Smooth muscle cell (in vitro differentiated cells): ENCODE measurements around the gene RALGPS1. TPM values are rescaled to one million over a fixed set of nuclear protein-coding genes. Genes with fewer than 3 reads are reported as not detected.
A peak's percentile ranks its signal among the peaks of the same experiment; 100 is the strongest.

Experiments
- DNase-seq: peaks from one replicate; lab custom pipeline; 2025; ENCODE audit not compliant: unreplicated experiment; lab: John Stamatoyannopoulos, UW
- H2AFZ ChIP-seq: fragments of 200-600 bp; sonication (generic); 2 replicates; pipeline ENCODE4 v1.6.0; 2016; ENCODE audit warnings: antibody characterized with exemption, low read depth, mild to moderate bottlenecking
- H3F3A ChIP-seq: fragments of 200-600 bp; sonication (generic); 2 replicates; pipeline ENCODE4 v1.6.0; 2017; ENCODE audit warnings: antibody characterized with exemption, low read depth
- H3K27ac ChIP-seq: fragments of 200-600 bp; sonication (generic); 2 replicates; pipeline ENCODE4 v1.5.1; 2016; ENCODE audit warnings: low read depth, mild to moderate bottlenecking
- H3K27me3 ChIP-seq: fragments of 200-600 bp; sonication (generic); 2 replicates; pipeline ENCODE4 v1.6.1; 2016; ENCODE audit warnings: low read depth, mild to moderate bottlenecking
- H3K36me3 ChIP-seq: fragments of 200-600 bp; sonication (generic); 2 replicates; pipeline ENCODE4 v1.5.1; 2016; ENCODE audit warnings: low read depth
- H3K4me1 ChIP-seq: fragments of 200-600 bp; sonication (generic); 2 replicates; pipeline ENCODE4 v1.5.1; 2016; ENCODE audit warnings: low read depth
- H3K4me2 ChIP-seq: fragments of 200-600 bp; sonication (generic); 2 replicates; pipeline ENCODE4 v1.6.0; 2016; ENCODE audit warnings: mild to moderate bottlenecking
- H3K4me3 ChIP-seq: fragments of 200-600 bp; sonication (generic); 2 replicates; pipeline ENCODE4 v1.5.1; 2016; ENCODE audit warnings: mild to moderate bottlenecking
- H3K79me2 ChIP-seq: fragments of 200-600 bp; sonication (generic); 2 replicates; pipeline ENCODE4 v1.6.0; 2016; ENCODE audit warnings: low read depth, mild to moderate bottlenecking
- H3K9ac ChIP-seq: fragments of 200-600 bp; sonication (generic); 2 replicates; pipeline ENCODE4 v1.6.0; 2016; ENCODE audit warnings: low read depth
- H3K9me3 ChIP-seq: fragments of 200-600 bp; sonication (generic); replicated peaks from 2 replicates; pipeline ENCODE4 v1.5.1; 2016; ENCODE audit warnings: low read depth
- H4K20me1 ChIP-seq: fragments of 200-600 bp; sonication (generic); 2 replicates; pipeline ENCODE4 v1.6.0; 2016; ENCODE audit warnings: low read depth
- WGBS: methylation state at CpG from one replicate; pipeline ENCODE4 v1.1.7; 2016; ENCODE audit warnings: low lambda C conversion rate; 5-methylcytosine and 5-hydroxymethylcytosine counted together
- polyA plus RNA-seq: library from polyadenylated mRNA; unstranded; fragments of >200 nt; fragmentation: Nextera tagmentation; extraction: Ambion mirVana; gene quantifications from 2 replicates; pipeline ENCODE4 v1.2.1, GENCODE V29; 2016
- total RNA-seq: library from RNA; depleted of rRNA; stranded (reverse); fragments of >200 nt; gene quantifications from 2 replicates; pipeline ENCODE4 v1.2.3, GENCODE V29; 2014
- TF ChIP-seq, protein P1 (sequence below): fragments of 200-600 bp; sonication (generic); IDR thresholded peaks from 2 replicates; pipeline ENCODE4 v1.5.1; 2017; ENCODE audit warnings: borderline replicate concordance, mild to moderate bottlenecking, antibody characterized with exemption; ENCODE audit not compliant: insufficient read depth, poor library complexity, severe bottlenecking

The RALGPS1 gene
- total and polyA plus RNA-seq, 2 experiments from 2014 or later, result 2.1 to 4.0 TPM

DNA sequence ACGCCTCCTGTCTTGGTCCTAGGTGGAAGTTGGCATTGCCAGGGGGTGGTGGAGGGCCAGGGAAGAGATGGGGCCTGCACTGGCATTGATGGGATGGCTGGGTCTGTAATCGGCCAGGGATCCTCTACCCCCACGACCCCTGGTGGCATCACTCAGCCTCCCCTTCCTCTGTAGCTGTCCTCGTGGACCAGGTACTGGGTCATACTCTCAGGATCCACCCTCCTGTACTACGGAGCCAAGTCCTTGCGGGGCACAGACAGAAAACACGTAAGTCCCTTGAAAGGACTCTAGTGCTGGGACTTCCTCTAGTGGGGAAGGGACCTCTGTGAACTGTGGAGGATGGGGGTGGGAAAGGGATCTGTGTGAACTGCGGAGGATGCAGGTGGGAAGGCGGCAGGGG is 297.9 kb downstream of the RALGPS1 start:
- no peaks in the 10 kb centered on the region for H3K4me1 ChIP-seq
- H3K9me3 ChIP-seq, result no peaks in the 10 kb centered on the region
- H3F3A ChIP-seq, result no peaks in the 10 kb centered on the region
- no peak overlapping the region for H3K9ac ChIP-seq
- no peak overlapping the region for H3K27ac ChIP-seq
- TF ChIP-seq, protein P1, sequence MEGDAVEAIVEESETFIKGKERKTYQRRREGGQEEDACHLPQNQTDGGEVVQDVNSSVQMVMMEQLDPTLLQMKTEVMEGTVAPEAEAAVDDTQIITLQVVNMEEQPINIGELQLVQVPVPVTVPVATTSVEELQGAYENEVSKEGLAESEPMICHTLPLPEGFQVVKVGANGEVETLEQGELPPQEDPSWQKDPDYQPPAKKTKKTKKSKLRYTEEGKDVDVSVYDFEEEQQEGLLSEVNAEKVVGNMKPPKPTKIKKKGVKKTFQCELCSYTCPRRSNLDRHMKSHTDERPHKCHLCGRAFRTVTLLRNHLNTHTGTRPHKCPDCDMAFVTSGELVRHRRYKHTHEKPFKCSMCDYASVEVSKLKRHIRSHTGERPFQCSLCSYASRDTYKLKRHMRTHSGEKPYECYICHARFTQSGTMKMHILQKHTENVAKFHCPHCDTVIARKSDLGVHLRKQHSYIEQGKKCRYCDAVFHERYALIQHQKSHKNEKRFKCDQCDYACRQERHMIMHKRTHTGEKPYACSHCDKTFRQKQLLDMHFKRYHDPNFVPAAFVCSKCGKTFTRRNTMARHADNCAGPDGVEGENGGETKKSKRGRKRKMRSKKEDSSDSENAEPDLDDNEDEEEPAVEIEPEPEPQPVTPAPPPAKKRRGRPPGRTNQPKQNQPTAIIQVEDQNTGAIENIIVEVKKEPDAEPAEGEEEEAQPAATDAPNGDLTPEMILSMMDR, result no peak
- no peak overlapping the region for H2AFZ ChIP-seq
- no peak overlapping the region for H3K4me2 ChIP-seq
- 87% methylated on average over 9 of the region's 9 CpGs for whole genome bisulfite sequencing
- no peaks in the 10 kb centered on the region for H3K27me3 ChIP-seq
- no peak for DNase-seq
- no peaks in the 10 kb centered on the region for H3K79me2 ChIP-seq
- no peaks in the 10 kb centered on the region for H4K20me1 ChIP-seq
- no peak overlapping the region for H3K4me3 ChIP-seq
- H3K36me3 ChIP-seq, result no peaks in the 10 kb centered on the region

DNA sequence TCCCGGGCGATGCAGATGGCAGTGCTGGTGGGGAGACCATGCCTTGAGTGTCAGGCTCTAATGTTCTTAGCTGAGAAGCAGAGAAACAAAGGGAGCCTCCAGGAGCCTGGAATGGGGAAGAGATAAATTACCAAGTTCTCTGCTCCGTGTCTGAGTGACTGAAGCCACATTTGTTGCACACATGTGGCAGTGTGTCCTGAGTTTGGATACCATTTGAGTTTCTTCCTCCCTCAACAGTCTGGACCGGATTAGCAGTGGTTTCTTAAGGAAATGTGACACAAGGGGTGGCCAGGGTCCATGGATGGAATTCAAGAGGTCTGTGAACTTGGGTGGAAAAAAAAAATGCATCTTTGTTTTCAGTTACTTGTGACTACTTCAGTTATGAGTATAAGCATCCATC is 299.3 kb downstream of the RALGPS1 start:
- 69% methylated on average over 4 of the region's 4 CpGs for WGBS
- H3K79me2 ChIP-seq, result no peaks in the 10 kb centered on the region
- H3K9me3 ChIP-seq, result no peaks in the 10 kb centered on the region
- no peak overlapping the region for H3K9ac ChIP-seq
- H2AFZ ChIP-seq, result no peak overlapping the region
- no peaks in the 10 kb centered on the region for H3K36me3 ChIP-seq
- no peak overlapping the region for H3K27ac ChIP-seq
- H3F3A ChIP-seq, result no peaks in the 10 kb centered on the region
- no peak overlapping the region for H3K4me3 ChIP-seq
- no peak overlapping the region for H3K4me2 ChIP-seq
- H3K27me3 ChIP-seq, result no peaks in the 10 kb centered on the region
- TF ChIP-seq, protein P1, result no peak
- no peak for DNase-seq
- H3K4me1 ChIP-seq, result no peaks in the 10 kb centered on the region
- no peaks in the 10 kb centered on the region for H4K20me1 ChIP-seq

DNA sequence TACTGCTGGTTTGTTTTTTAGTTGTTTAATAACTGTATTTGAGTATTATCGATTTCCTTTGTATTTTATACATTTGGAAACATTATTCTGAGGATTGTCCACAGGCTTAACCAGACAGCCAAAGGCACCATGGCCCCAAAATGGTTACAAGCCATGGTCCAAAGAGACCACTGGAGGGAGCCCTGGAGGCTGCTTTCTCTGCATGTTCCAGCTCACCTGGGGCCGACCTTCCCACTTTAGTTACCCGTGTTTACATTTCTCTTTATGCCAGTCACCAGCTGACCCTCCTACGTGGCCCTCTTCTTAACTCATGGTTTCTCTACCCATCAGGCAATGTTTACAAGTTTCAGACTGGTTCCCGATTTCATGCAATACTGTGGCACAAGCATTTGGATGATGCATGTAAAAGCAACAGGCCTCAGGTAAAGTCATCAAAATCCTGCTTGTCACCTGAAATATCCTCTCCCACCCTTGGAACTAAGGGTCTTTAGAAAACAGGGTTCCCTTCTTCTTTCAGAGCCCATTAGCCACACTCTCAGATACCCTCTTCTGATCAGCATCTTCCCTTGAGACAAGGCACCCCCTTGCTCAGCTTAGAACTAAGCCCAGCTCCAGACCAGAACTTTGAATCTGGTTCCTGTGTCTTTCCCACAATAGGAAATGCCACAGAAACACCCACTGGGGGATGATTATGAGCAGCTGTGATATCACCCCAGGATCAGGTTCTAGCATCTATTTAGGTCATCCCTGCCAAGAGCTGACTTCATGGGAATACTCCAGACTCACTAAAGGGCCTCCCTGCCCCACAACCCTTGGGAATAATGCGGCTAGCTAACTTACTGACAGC is 300.1 kb downstream of the RALGPS1 start:
- H3K4me2 ChIP-seq, result peak overlapping the region; percentile 16

More for the DNA sequence above, 300.1 kb downstream of the RALGPS1 start:
- Histone ChIP-seq H3K79me2 (no peaks in the 10 kb centered on the region), H2AFZ (no peak overlapping the region), H3F3A (no peaks in the 10 kb centered on the region), H3K9me3 (no peaks in the 10 kb centered on the region), H3K4me1 (no peaks in the 10 kb centered on the region), H3K9ac (no peak overlapping the region), H3K27me3 (no peaks in the 10 kb centered on the region), H3K4me3 (no peak overlapping the region), H3K27ac (no peak overlapping the region), H4K20me1 (no peaks in the 10 kb centered on the region), H3K36me3 (no peaks in the 10 kb centered on the region)
- 19% methylated on average over 6 of the region's 6 CpGs for WGBS
- no peak for DNase-seq
- TF ChIP-seq, protein P1, result peak; percentile 76
